Measurements from ENCODE around the gene C16orf74. TPM values are rescaled to one million over a fixed set of nuclear protein-coding genes. Genes with fewer than 3 reads are reported as not detected.

Gene C16orf74
- total RNA-seq, 4 donors from 2014 or later, result 0.52 to 1.9 (median 0.94) TPM; not detected in 1

DNA sequence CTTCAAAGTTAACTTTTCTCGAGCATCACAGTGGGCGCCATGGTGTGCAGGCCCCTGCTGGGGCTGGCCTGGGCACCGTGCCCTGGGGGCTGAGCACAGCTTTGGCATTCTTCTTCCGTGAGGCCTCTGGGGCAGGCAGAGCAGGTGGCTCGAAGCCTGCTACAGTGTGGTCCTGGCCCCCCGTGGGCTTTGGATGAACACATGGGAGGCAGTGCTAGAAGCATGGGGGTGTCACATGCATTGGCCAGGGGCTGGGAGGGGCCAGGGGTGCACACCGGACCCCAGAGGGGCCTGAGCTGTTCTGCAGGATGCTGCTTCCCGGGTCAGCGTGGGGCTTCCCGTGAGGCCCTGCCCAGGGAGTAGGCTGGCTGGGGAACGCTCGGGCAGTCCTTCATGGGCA, 12.1 kb upstream of the C16orf74 start:
- H3K27me3 ChIP-seq, result peaks cover 40% of the 10 kb centered on the region
- no peaks in the 10 kb centered on the region for H3K36me3 ChIP-seq
- no peak overlapping the region for H3K27ac ChIP-seq
- no CpG with 5 or more reads among the region's 12 CpGs for WGBS, 2 donors (ENCODE audit: low coverage in 1 of 2)
- no peaks in the 10 kb centered on the region for H3K9me3 ChIP-seq
- no peak for ATAC-seq
- no peak for TF ChIP-seq POLR2A (IDR thresholded peaks at IDR 0.05)
- TF ChIP-seq, protein P1, sequence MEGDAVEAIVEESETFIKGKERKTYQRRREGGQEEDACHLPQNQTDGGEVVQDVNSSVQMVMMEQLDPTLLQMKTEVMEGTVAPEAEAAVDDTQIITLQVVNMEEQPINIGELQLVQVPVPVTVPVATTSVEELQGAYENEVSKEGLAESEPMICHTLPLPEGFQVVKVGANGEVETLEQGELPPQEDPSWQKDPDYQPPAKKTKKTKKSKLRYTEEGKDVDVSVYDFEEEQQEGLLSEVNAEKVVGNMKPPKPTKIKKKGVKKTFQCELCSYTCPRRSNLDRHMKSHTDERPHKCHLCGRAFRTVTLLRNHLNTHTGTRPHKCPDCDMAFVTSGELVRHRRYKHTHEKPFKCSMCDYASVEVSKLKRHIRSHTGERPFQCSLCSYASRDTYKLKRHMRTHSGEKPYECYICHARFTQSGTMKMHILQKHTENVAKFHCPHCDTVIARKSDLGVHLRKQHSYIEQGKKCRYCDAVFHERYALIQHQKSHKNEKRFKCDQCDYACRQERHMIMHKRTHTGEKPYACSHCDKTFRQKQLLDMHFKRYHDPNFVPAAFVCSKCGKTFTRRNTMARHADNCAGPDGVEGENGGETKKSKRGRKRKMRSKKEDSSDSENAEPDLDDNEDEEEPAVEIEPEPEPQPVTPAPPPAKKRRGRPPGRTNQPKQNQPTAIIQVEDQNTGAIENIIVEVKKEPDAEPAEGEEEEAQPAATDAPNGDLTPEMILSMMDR (IDR thresholded peaks at IDR 0.05), result no peak
- TF ChIP-seq POLR2AphosphoS5 (IDR thresholded peaks at IDR 0.05), result no peak
- TF ChIP-seq EP300 (IDR thresholded peaks at IDR 0.05), result no peak
- no peaks in the 10 kb centered on the region for H3K4me1 ChIP-seq
- no peak overlapping the region for H3K4me3 ChIP-seq

GRCh38 chr16:85761861-85762260, 11.0 kb upstream of the C16orf74 start:
- Histone ChIP-seq H3K4me1 (no peaks in the 10 kb centered on the region), H3K9me3 (no peaks in the 10 kb centered on the region), H3K27ac (no peak overlapping the region), H3K4me3 (no peak overlapping the region), H3K27me3 (peaks cover 40% of the 10 kb centered on the region), H3K36me3 (no peaks in the 10 kb centered on the region)
- no peak for TF ChIP-seq POLR2AphosphoS5 (IDR thresholded peaks at IDR 0.05)
- WGBS, 2 donors (ENCODE audit: low coverage in 1 of 2), result 45 to 65% methylated on average over 2 to 5 of the region's 6 CpGs
- no peak for ATAC-seq

DNA sequence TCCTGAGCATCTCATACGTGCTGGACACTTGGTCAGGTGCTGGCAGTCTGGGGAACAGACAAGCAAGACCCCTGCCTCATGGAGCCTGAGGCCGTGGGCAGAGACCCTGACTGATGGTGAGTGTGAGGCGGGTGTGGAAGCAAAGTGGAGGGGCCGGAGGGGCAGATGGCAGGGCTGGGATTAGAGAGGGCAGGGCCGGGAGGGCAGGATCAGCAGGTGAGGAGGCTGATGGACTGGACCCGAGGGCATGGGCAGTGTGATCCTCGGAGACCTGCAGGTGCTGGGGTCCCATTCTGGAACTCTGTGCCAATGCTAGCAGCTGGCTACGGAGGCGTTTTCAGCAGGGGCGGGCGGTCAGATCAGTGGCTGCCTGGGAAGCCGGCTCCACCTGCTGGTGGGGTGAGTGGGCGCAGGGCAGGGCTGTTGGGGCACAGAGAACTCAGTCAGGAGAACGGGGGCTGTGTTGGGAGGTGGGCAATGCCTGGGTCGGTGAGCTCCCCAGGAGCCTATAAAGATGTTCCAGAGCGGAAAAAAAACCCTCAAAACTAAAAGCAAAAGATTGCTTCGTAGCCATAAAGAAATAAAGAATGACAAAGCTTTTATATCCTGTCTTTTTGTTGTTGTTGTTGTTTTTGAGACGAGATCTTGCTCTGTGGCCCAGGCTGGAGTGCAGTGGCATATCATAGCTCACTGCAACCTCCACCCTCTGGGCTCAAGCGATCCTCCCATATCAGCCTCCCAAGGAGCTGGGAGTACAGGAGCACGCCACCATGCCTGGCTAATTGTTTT, 8.9 kb upstream of the C16orf74 start:
- 56 to 68% methylated on average over 5 to 6 of the region's 20 CpGs for WGBS, 2 donors (ENCODE audit: low coverage in 1 of 2)
- ATAC-seq, result no peak
- H3K27ac ChIP-seq, result no peak overlapping the region

DNA sequence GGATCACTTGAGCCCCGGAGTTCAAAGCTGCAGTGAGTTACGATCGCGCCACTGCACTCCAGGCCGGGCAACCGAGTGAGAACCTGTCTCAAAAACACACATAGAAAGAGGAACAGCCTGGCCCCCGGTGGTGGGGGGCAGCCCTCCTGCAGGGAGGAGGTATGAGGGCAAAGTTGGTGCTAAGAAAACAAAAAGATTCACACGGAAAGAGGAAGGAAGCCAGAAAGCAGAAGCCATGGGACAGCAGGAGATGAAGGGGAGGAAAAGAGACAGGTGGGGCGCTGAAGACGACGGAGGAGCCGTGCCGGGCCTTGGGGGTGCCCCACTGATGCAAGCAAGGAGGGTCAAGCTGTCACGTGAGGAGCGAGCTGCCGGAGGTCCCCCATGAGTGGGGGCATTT, 8.2 kb upstream of the C16orf74 start:
- Histone ChIP-seq H3K27ac (no peak overlapping the region), H3K4me3 (no peak overlapping the region), H3K36me3 (no peaks in the 10 kb centered on the region), H3K27me3 (peaks cover 40% of the 10 kb centered on the region), H3K4me1 (no peaks in the 10 kb centered on the region), H3K9me3 (no peaks in the 10 kb centered on the region)
- TF ChIP-seq EP300 (IDR thresholded peaks at IDR 0.05) (no peak), POLR2AphosphoS5 (IDR thresholded peaks at IDR 0.05) (no peak), POLR2A (IDR thresholded peaks at IDR 0.05) (no peak)
- TF ChIP-seq, protein P1 (IDR thresholded peaks at IDR 0.05), result no peak
- ATAC-seq, result no peak
- WGBS, 2 donors (ENCODE audit: low coverage in 1 of 2), result 56 to 63% methylated on average over 8 to 9 of the region's 16 CpGs

More for the DNA sequence above, 8.9 kb upstream of the C16orf74 start:
- H3K4me1 ChIP-seq, result no peaks in the 10 kb centered on the region
- no peak overlapping the region for H3K4me3 ChIP-seq
- H3K9me3 ChIP-seq, result no peaks in the 10 kb centered on the region
- no peaks in the 10 kb centered on the region for H3K36me3 ChIP-seq
- no peak for TF ChIP-seq POLR2A (IDR thresholded peaks at IDR 0.05)
- TF ChIP-seq, protein P1 (IDR thresholded peaks at IDR 0.05), result peak in 1 of 4 experiments; percentile 30
- peaks cover 40% of the 10 kb centered on the region for H3K27me3 ChIP-seq

DNA sequence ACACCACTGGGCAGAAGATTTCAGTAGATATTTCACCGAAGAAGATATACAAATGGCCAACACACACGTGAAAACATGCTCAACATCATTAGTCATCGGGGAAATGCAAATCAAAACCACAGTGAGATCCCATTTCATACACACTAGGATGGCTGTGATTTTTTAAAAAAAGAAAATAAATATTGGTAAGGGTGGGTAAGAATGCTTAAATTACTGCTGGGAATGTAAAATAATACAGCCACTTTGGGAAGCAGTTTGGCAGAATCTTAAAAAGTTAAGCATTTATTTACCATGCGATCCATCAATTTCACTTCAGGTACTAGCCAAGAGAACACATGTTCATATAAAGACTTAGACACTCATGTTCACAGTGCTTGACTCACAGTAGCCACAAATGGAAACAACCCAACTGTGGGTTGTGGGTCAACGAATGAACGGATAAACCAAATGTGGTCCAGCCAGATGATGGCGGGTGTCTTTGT, 6.5 kb upstream of the C16orf74 start:
- no peaks in the 10 kb centered on the region for H3K36me3 ChIP-seq
- no peak for ATAC-seq
- H3K4me1 ChIP-seq, result peaks cover 0 to 9% (median 4%) of the 10 kb centered on the region in 3 donors
- TF ChIP-seq, protein P1 (IDR thresholded peaks at IDR 0.05), result no peak
- no peak for TF ChIP-seq EP300 (IDR thresholded peaks at IDR 0.05)
- TF ChIP-seq POLR2AphosphoS5 (IDR thresholded peaks at IDR 0.05), result no peak
- no peak for TF ChIP-seq POLR2A (IDR thresholded peaks at IDR 0.05)
- no peak overlapping the region for H3K27ac ChIP-seq
- H3K9me3 ChIP-seq, result no peaks in the 10 kb centered on the region
- WGBS, 2 donors (ENCODE audit: low coverage in 1 of 2), result 67 to 89% methylated on average over 7 of the region's 7 CpGs
- H3K27me3 ChIP-seq, result peaks cover 29% of the 10 kb centered on the region
- H3K4me3 ChIP-seq, result no peak overlapping the region

All from gastroesophageal sphincter (tissue), 4 donors.